H9 (cell line): ENCODE results near the gene MT1H. TPM values are rescaled to one million over a fixed set of nuclear protein-coding genes. Genes with fewer than 3 reads are reported as not detected.

Experiments
- DNase-seq: peaks from one replicate; pipeline ENCODE4 v3.0.0-alpha.2; 2017
- H2AFZ ChIP-seq: one replicate; pipeline ENCODE4 v1.6.1; 2013; ENCODE audit warnings: mild to moderate bottlenecking, low read length, control low read depth, moderate library complexity
- H2AK5ac ChIP-seq: 2 replicates; pipeline ENCODE4 v1.6.1; 2013; ENCODE audit warnings: low read length, control low read depth, mixed read lengths; ENCODE audit not compliant: insufficient read length
- H2BK120ac ChIP-seq: one replicate; pipeline ENCODE4 v1.6.1; 2013; ENCODE audit warnings: low read depth, mild to moderate bottlenecking, low read length, control low read depth, inconsistent platforms; ENCODE audit not compliant: poor library complexity, severe bottlenecking
- H2BK12ac ChIP-seq: 2 replicates; pipeline ENCODE4 v1.6.1; 2013; ENCODE audit warnings: low read length, control low read depth, mixed read lengths, low read depth; ENCODE audit not compliant: insufficient read length
- H2BK15ac ChIP-seq: 2 replicates; pipeline ENCODE4 v1.6.1; 2013; ENCODE audit warnings: low read depth, low read length, control low read depth
- H2BK20ac ChIP-seq: one replicate; pipeline ENCODE4 v1.6.1; 2013; ENCODE audit warnings: low read depth, mild to moderate bottlenecking, low read length, control low read depth, inconsistent platforms; ENCODE audit not compliant: poor library complexity, severe bottlenecking
- H2BK5ac ChIP-seq: 2 replicates; pipeline ENCODE4 v1.6.1; 2013; ENCODE audit warnings: low read length, control low read depth, mixed read lengths; ENCODE audit not compliant: insufficient read length
- H3K14ac ChIP-seq: 2 replicates; pipeline ENCODE4 v1.6.1; 2013; ENCODE audit warnings: low read length, control low read depth; ENCODE audit not compliant: insufficient read depth
- H3K18ac ChIP-seq: 2 replicates; pipeline ENCODE4 v1.6.1; 2013; ENCODE audit warnings: low read depth, mild to moderate bottlenecking, mixed read lengths, low read length, control low read depth; ENCODE audit not compliant: insufficient read length
- H3K23ac ChIP-seq: 2 replicates; pipeline ENCODE4 v1.6.1; 2013; ENCODE audit warnings: low read length, control low read depth, mixed read lengths, low read depth; ENCODE audit not compliant: insufficient read length
- H3K23me2 ChIP-seq: 2 replicates; pipeline ENCODE4 v1.6.1; 2013; ENCODE audit warnings: low read depth, mild to moderate bottlenecking, mixed read lengths, low read length, control low read depth; ENCODE audit not compliant: insufficient read length, poor library complexity, severe bottlenecking
- H3K27ac ChIP-seq: 2 replicates; pipeline ENCODE4 v1.5.1; 2013; ENCODE audit warnings: low read length, control low read depth, mixed read lengths, low read depth; ENCODE audit not compliant: insufficient read length
- H3K27me3 ChIP-seq: 2 replicates; pipeline ENCODE4 v1.6.1; 2013; ENCODE audit warnings: low read length, control low read depth, inconsistent platforms; ENCODE audit not compliant: insufficient read depth
- H3K4ac ChIP-seq: 2 replicates; pipeline ENCODE4 v1.6.1; 2013; ENCODE audit warnings: low read depth, mild to moderate bottlenecking, control low read depth, inconsistent platforms, low read length, moderate library complexity
- H3K4me1 ChIP-seq: 2 replicates; pipeline ENCODE4 v1.6.1; 2013; ENCODE audit warnings: low read length, control low read depth, inconsistent platforms; ENCODE audit not compliant: insufficient read depth
- H3K4me2 ChIP-seq: 2 replicates; pipeline ENCODE4 v1.6.1; 2013; ENCODE audit warnings: low read length, control low read depth, mixed read lengths; ENCODE audit not compliant: insufficient read length, insufficient read depth
- H3K56ac ChIP-seq: 2 replicates; pipeline ENCODE4 v1.6.1; 2013; ENCODE audit warnings: low read depth, mild to moderate bottlenecking, mixed read lengths, low read length, control low read depth; ENCODE audit not compliant: insufficient read length
- H3K79me1 ChIP-seq: 2 replicates; pipeline ENCODE4 v1.6.1; 2013; ENCODE audit warnings: low read depth, mild to moderate bottlenecking, moderate library complexity, low read length, control low read depth, inconsistent platforms; ENCODE audit not compliant: insufficient read depth, poor library complexity, severe bottlenecking
- H3K79me2 ChIP-seq: 2 replicates; pipeline ENCODE4 v1.6.1; 2013; ENCODE audit warnings: low read length, control low read depth, inconsistent platforms; ENCODE audit not compliant: insufficient read depth
- H3K9ac ChIP-seq: 2 replicates; pipeline ENCODE4 v1.6.1; 2013; ENCODE audit warnings: low read length, control low read depth, mixed read lengths; ENCODE audit not compliant: insufficient read length; ENCODE audit errors: extremely low read depth
- H3K9me3 ChIP-seq: one replicate; pipeline ENCODE4 v1.6.1; 2013; ENCODE audit warnings: low read depth, low read length, inconsistent platforms; ENCODE audit not compliant: control insufficient read depth
- H3T11ph ChIP-seq: one replicate; pipeline ENCODE4 v1.6.1; 2013; ENCODE audit warnings: mild to moderate bottlenecking, low read length, control low read depth, inconsistent platforms
- H4K20me1 ChIP-seq: one replicate; pipeline ENCODE4 v1.6.1; 2013; ENCODE audit not compliant: control insufficient read depth, insufficient read length, insufficient read depth
- H4K5ac ChIP-seq: 2 replicates; pipeline ENCODE4 v1.6.1; 2013; ENCODE audit warnings: low read depth, mild to moderate bottlenecking, mixed read lengths, low read length, control low read depth; ENCODE audit not compliant: insufficient read length
- H4K8ac ChIP-seq: replicated peaks from 2 replicates; pipeline ENCODE4 v1.6.1; 2013; ENCODE audit warnings: low read length, control low read depth, mixed read lengths, low read depth; ENCODE audit not compliant: insufficient read length
- H4K91ac ChIP-seq: 2 replicates; pipeline ENCODE4 v1.6.1; 2013; ENCODE audit warnings: low read depth, mild to moderate bottlenecking, moderate library complexity, mixed read lengths, low read length, control low read depth; ENCODE audit not compliant: insufficient read length
- H3K27ac Mint-ChIP-seq, 3 experiments: 2 replicates in 2 of 3; 3 replicates in 1 of 3; pipeline ENCODE4 v1.8.0; 2020 to 2021; ENCODE audit warnings: mixed read lengths in 3 of 3, mild to moderate bottlenecking in 1 of 3, moderate library complexity in 1 of 3
- H3K27me3 Mint-ChIP-seq: 2 replicates; pipeline ENCODE4 v1.8.0; 2021; ENCODE audit warnings: low read depth, mild to moderate bottlenecking, moderate library complexity, mixed read lengths
- H3K36me3 Mint-ChIP-seq, 3 experiments: 2 replicates in 2 of 3; 3 replicates in 1 of 3; pipeline ENCODE4 v1.8.0; 2020 to 2021; ENCODE audit warnings: low read depth in 3 of 3, mixed read lengths in 3 of 3; ENCODE audit not compliant: insufficient read depth in 1 of 3
- H3K4me1 Mint-ChIP-seq, 2 experiments: 2 replicates each; pipeline ENCODE4 v1.8.0; 2020; ENCODE audit warnings: mixed read lengths in 2 of 2
- H3K4me3 Mint-ChIP-seq, 2 experiments: 2 replicates in 1 of 2; 3 replicates in 1 of 2; pipeline ENCODE4 v1.8.0; 2020 to 2021; ENCODE audit warnings: mild to moderate bottlenecking in 2 of 2, mixed read lengths in 2 of 2, moderate library complexity in 1 of 2
- H3K9me3 Mint-ChIP-seq, 2 experiments: 2 replicates in 1 of 2; 3 replicates in 1 of 2; pipeline ENCODE4 v1.8.0; 2020; ENCODE audit warnings: mild to moderate bottlenecking in 2 of 2, mixed read lengths in 2 of 2, moderate library complexity in 1 of 2
- WGBS: extraction: QIAGEN DNeasy Blood & Tissue Kit; methylation state at CpG from one replicate; pipeline ENCODE4 v1.1.7; 2013; ENCODE audit warnings: missing lambda C conversion rate, low lambda C conversion rate, mixed read lengths; ENCODE audit not compliant: insufficient read length; ENCODE audit errors: extremely low coverage; 5-methylcytosine and 5-hydroxymethylcytosine counted together
- total RNA-seq: library from RNA; stranded (reverse); gene quantifications from 2 replicates; pipeline ENCODE4 v1.2.1, GENCODE V29; 2021
- TF ChIP-seq, protein P1 (sequence below): fragments of 200-600 bp; sonication (generic); conservative IDR thresholded peaks from 3 replicates; pipeline ENCODE4 v1.8.0; 2021; ENCODE audit warnings: antibody characterized with exemption, mild to moderate bottlenecking

MT1H gene
- total RNA-seq, 1 experiment from 2014 or later = 12.5 TPM

DNA sequence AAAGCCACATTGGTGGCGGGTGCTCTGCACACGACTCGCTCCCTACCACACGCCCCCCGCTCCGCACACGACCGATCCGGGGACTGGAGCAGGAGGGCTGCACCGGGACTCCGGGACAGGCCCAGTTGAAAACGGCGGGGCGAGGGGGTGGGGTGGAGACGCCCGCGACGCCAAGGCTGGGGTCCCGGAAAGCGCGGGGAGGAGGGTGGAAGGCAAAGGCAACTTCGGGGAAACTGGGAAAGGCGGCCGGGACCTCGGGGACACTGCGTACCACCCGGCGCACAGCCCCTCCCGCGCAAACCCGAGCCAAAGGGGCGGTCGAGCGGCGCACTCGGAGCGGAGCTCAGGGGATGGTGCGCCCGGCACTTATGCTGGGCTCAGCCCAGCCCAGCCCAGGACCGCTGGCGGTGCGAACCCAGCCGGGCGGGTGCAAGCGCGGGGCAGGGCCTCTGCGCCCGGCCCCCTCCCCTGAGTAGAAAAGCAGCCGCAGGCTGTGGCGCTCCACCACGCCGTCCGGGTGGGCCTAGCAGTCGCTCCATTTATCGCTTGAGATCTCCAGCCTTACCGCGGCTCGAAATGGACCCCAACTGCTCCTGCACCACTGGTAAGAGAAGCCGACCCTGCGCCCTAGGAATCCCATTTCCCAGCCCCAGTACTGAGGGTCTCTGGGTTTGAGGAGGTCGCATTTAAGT is 37.3 kb upstream of the MT1H start, which contains the start of gene MT1M:
Gene MT1M (plus strand): TSS at position 504 of the 692 bp plus-strand sequence. CDS start 73 bp downstream, at position 577.
- TF ChIP-seq, protein P1, sequence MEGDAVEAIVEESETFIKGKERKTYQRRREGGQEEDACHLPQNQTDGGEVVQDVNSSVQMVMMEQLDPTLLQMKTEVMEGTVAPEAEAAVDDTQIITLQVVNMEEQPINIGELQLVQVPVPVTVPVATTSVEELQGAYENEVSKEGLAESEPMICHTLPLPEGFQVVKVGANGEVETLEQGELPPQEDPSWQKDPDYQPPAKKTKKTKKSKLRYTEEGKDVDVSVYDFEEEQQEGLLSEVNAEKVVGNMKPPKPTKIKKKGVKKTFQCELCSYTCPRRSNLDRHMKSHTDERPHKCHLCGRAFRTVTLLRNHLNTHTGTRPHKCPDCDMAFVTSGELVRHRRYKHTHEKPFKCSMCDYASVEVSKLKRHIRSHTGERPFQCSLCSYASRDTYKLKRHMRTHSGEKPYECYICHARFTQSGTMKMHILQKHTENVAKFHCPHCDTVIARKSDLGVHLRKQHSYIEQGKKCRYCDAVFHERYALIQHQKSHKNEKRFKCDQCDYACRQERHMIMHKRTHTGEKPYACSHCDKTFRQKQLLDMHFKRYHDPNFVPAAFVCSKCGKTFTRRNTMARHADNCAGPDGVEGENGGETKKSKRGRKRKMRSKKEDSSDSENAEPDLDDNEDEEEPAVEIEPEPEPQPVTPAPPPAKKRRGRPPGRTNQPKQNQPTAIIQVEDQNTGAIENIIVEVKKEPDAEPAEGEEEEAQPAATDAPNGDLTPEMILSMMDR = no peak
- H3K79me1 ChIP-seq = no peaks in the 10 kb centered on the region
- no peaks in the 10 kb centered on the region for H3K4me1 ChIP-seq
- no peak within 1 kb of the TSS for H3K14ac ChIP-seq
- no peak within 1 kb of the TSS for H3T11ph ChIP-seq
- no peak within 1 kb of the TSS for H4K91ac ChIP-seq
- no peak for DNase-seq
- Mint-ChIP-seq H3K4me3 (peak within 1 kb of the TSS; percentile 66 to 79), H3K27me3 (peaks cover 99% of the 10 kb centered on the region), H3K36me3 (no peaks in the 10 kb centered on the region; a peak in 1 of 7 replicates), H3K9me3 (peaks cover 0 to 12% of the 10 kb centered on the region in 2 experiments; a peak in 2 of 5 replicates), H3K27ac (no peak within 1 kb of the TSS), H3K4me1 (peaks cover 13 to 27% of the 10 kb centered on the region in 2 experiments)
- no peak within 1 kb of the TSS for H2BK20ac ChIP-seq
- no peaks in the 10 kb centered on the region for H3K9me3 ChIP-seq
- peaks cover 7% of the 10 kb centered on the region for H3K23me2 ChIP-seq
- no peak within 1 kb of the TSS for H3K9ac ChIP-seq
- no peak within 1 kb of the TSS for H4K5ac ChIP-seq
- H3K27me3 ChIP-seq = peaks cover 90% of the 10 kb centered on the region
- H3K56ac ChIP-seq = no peak within 1 kb of the TSS
- H3K4ac ChIP-seq = no peak within 1 kb of the TSS
- H2AK5ac ChIP-seq = no peak within 1 kb of the TSS
- H2BK5ac ChIP-seq = no peak within 1 kb of the TSS
- H3K79me2 ChIP-seq = no peaks in the 10 kb centered on the region
- no peaks in the 10 kb centered on the region for H4K20me1 ChIP-seq
- no CpG with 5 or more reads among the region's 61 CpGs for WGBS
- H3K27ac ChIP-seq = no peak within 1 kb of the TSS
- no peak within 1 kb of the TSS for H2BK120ac ChIP-seq
- H2BK15ac ChIP-seq = no peak within 1 kb of the TSS
- H3K4me2 ChIP-seq = peak within 1 kb of the TSS; percentile 77
- H2AFZ ChIP-seq = no peak within 1 kb of the TSS
- no peak within 1 kb of the TSS for H2BK12ac ChIP-seq
- no peak within 1 kb of the TSS for H4K8ac ChIP-seq
- H3K18ac ChIP-seq = no peak within 1 kb of the TSS
- H3K23ac ChIP-seq = no peak within 1 kb of the TSS
